GM18517 (cell line): ENCODE data around the gene SLC6A3.

Experiments
- ATAC-seq: cut with Tn5 transposase; IDR thresholded peaks from one replicate; pipeline ENCODE4 v1.9.1; 2021; ENCODE audit warnings: mild to moderate bottlenecking, moderate library complexity; ENCODE audit not compliant: unreplicated experiment

The SLC6A3 gene

DNA sequence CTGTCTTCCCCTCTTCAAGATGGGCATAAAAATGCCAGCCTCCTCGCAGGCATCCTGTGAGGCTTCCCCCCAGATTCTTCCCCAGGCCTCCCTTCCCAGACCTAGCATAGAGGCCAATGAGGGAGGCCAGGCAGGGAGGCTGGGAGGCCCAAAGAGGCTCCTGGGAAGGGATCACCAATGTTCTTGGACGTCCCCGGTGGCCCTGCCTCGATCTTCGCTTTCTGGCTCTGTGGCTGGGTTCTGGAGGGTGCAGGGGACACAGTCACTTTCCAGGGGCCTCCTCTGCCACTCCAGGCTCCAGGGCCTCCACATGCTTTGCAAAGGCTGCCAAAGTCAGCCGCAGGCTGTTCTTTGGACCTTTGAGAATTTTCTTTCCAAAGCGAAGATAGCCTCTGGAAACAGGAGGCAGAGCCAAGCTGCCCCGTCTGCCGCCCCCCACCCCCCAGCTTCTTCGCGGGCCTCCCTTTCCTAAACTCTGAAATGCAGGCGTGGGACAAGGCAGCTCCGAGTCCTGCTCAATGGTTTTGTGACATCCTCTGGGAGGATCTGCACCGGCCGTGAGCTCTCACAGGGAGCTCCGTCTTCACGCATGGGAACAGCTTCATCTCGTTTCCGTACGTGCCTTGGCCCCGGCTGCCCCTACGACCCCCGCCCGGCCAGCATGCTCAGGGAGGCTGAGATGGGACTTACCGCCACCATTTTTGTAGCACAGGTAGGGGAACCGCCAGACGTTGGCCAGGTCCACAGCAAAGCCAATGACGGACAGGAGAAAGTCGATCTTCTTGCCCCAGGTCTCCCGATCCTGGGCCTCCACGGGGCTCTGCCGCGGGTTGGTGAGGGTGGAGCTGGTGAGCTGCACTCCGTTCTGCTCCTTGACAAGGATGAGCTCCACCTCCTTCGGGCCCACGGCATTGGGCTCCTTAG is 2.8 kb downstream of the SLC6A3 start:
- ATAC-seq = no peak

- no peak for ATAC-seq
These were observed 3.9 kb downstream of the SLC6A3 start for GRCh38 chr5:1441166-1441865.

GRCh38 chr5:1440098-1440493 is 5.1 kb downstream of the SLC6A3 start:
- ATAC-seq = no peak

DNA sequence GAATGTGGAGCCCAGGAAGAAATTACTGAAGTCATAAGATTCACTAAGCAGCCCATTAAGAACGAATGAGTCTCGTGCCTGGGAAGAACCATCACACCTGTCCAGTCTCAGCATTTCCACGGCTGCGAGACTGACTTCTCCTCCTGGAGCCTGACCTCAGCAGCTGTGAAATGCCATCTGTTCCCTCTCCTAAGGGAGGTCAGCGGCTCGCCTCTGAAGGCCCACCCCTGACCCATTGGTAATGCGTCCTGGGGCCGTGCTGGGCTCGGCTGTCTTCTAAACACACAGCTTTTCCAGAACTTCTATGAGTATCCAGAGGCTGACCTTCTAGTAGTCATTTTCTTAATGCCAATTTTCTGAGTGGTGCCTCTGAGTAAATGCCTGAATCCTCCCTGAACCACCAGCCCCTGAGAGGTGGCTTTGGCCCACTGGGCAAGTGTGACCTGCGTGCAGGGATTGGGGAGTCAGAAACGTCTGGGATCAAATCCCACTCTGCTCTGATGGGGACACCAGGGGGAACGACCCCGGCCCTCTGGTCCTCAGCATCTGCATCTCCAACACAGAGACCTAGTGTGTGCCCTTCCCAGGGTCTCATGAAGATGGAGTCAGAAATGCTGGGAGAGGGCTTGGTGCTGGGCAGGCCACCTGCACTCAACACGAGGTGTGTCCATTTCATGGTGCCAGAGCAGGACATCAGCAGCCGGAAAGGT is 5.7 kb downstream of the SLC6A3 start:
- no peak for ATAC-seq

- no peak for ATAC-seq
These were observed 6.4 kb downstream of the SLC6A3 start for GRCh38 chr5:1438871-1439270.

DNA sequence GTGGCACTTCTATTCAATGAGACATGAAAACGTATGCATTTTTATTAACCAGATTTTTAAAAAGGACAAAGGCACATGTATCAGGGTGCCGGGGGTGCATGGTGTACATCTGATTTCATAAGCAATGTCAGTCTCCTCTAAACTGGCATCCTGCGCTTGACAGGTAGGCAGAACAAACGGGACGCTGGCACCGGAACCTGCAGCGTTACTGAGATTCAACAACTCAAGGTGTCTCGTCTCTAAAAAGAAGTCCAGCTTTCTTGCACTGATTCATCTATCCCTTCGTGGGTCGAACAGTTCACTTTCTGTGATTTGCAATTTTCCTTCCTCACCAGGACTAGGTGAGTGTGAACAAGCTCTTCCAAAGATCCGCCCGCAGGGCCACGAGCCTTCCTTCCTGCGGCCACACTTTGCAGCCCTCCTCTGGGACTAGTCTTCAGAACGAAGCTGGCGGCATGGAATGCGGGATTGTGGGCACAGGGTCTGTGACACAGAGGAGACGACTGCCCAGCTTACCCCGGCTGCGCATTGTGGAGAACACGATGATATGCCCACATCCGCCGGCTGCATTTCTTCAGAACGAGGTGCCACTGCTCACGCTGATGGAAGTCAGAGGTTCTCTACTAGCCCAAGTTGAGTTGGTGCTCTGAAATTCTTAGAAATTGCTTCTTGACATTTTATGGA is 7.2 kb downstream of the SLC6A3 start:
- no peak for ATAC-seq

DNA sequence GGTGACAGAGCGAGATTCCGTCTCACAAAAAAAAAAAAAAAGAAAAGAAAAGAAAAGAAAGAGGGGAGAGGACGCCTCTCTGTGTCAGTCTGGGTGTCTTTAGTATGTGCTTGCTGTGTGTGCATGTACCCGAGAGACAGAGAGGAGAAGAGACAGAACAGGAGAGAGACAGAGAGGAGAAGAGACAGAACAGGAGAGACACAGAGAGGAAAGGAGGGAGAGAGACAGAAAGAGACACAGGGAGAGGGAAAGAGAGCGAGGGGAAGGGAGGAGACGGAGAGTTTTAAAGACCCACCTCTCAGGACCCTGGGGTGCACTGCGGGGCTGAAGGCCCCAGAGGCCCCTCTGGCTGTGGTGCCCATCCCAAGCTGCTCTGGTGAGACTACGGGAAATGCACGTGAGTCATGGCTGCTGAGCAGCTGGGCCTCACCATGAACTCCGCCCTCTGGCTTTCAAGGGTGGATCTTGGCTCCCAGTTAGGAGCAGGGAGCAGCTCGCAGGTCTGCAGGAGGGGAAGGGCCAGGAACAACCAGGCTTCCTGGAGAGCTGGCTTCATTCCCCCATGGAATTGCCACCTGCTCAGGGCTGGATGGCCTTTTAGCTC is 7.9 kb downstream of the SLC6A3 start:
- ATAC-seq = no peak

DNA sequence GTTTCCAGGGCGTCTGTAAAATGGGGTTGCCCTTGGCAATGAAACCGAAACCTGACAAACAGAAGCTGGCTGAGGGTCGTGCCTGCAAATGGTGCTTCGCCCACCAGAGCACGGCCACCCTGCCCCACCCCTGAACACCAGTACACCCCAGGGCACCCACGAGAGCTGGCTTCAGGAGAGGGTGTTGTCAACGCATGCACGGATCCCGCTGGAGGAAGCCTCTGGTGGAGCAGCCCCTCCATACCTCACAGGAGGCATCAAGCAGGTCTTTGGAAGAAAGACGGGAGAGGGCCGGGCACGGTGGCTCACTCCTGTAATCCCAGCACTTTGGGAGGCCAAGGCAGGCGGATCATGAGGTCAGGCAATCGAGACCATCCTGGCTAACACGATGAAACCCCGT is 8.6 kb downstream of the SLC6A3 start:
- no peak for ATAC-seq

DNA sequence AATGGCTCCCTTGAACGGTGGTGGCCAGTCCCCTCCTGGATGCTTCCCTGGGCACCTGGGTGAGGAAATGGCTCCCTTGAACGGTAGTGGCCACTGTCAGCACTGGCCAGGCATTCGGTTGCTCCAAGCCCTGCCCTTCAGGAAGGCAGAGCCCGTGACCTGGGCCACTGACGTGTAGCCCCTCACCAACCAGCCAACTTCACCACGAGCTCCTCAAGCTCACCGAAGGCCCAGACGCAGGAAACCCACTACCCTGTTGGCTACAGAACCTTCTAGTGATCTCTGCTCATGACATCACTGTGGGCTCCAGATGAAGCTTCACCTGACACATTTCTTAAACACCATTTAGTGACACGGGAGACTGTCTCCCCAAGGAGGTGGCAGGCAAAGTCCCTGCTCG is 9.2 kb downstream of the SLC6A3 start:
- no peak for ATAC-seq

DNA sequence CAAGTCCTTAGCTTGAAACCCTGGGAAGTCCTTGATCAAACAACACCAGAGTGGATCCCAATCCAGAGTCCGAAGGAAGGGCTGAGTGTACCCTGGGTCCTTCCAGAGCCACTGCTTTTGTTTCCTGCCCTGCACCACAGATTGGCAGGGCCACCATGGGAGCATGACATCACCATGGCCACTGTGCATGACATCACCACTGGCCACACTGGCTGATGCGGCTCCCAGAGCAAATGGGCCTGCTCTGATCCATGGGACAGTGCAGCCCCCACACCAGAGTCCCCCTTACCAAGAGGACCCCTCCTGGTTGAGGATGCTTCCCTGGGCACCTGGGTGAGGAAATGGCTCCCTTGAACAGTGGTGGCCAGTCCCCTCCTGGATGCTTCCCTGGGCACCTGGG is 9.9 kb downstream of the SLC6A3 start:
- ATAC-seq = no peak

DNA sequence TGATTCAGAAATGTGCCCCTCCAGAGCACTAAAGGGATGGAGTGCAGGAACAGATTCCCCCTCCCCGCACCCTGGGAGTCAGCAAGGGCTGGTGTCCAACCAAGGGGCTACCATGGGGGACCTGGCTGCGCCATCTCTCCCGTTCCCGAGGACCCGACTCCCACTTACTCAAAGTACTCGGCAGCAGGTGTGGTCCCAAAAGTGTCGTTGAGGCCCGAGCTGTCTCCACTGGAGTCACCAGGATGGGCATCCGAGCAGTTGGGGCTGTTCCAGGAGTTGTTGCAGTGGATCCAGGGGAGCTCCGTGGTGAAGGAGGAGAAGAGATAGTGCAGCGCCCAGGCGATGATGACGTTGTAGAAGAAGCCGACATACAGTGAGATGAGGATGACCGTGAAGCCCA is 12.9 kb downstream of the SLC6A3 start:
- ATAC-seq = no peak

- no peak for ATAC-seq
These were observed 13.3 kb downstream of the SLC6A3 start for GRCh38 chr5:1431896-1432295.

DNA sequence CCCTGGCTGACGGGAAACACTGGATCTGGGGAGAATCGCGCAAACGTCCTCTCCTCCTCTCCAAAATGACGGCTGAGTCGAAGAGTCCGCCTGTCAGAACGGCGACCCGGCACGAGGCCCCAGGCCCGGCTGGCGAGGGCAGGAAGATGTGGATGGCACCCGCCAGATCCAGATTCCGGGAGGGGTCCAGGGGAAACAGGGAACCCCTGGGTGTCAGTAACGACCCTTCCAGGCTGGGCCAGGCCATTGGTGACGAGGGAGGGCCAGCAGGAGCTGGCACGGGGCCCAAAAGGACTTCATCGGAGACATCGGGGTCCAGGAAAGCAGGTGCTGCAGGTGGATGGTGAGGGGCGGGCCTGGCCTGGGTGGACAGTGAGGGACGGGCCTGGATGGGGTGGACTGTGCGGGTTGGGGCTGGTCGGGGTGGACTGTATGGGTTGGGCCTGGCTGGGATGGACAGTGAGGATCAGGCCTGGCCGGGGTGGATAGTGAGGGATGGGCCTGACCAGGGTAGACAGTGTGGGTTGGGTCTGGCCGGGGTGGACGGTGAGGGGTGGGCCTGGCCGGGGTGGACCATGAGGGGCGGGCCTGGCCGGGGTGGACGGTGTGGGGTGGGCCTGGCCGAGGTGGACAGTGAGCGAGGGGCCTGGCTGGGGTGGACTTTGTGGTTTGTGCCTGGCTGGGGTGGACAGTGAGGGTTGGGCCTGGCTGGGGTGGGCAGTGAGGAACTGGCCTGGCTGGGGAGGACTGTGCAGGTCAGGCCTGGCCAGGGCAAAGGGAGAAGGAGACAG is 14.0 kb downstream of the SLC6A3 start:
- no peak for ATAC-seq

DNA sequence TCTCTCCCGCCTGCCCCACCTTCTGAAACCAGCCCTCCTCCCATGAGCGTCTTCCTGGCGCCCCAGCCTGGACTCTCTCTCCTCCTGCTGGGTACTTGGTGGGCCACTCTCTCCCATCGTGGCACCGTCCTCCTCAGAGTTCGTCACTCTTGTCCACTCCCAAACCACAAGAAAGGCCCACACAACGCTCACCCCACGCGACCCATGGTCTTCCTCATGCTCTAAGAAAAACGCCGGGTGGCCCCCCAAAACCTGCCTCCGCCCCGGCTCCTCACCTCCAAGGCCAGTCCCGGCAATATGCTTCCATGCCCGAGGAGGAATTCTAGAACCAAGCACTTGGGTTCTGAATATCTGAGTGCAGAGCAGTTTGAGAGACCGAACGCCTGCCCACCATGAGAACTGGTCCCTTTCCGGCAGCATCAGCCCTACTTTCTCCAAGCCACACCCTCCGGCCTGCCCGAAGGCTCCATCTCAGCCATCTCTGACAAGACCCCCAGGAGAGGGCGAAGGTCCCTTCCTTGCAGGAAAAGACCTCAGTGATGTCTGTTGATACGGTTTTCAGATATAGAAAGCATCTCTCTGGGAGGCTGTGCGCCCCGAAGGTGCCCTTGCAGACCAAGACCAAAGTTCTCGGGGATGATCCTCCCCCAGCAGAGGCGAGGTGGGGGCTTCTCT is 15.0 kb downstream of the SLC6A3 start:
- no peak for ATAC-seq

DNA sequence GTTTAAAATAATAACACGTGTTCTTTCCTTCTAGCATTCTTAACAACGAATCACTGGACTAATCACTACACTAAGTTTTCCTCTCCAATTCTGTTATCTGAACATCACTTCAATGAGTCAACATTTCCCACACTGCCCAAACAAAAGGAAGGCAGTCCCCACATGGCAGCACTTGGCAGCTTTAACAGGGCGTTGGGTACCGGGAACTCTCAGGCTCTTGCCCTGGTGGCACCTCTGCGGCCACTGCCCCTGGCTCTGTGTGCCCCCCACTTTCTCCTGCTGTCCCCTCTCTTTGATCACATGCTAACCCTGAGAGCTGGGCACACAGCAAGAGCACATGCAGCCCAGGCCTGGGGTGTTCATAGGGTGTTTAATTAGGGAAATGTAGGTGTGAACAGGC is 15.7 kb downstream of the SLC6A3 start:
- no peak for ATAC-seq

DNA sequence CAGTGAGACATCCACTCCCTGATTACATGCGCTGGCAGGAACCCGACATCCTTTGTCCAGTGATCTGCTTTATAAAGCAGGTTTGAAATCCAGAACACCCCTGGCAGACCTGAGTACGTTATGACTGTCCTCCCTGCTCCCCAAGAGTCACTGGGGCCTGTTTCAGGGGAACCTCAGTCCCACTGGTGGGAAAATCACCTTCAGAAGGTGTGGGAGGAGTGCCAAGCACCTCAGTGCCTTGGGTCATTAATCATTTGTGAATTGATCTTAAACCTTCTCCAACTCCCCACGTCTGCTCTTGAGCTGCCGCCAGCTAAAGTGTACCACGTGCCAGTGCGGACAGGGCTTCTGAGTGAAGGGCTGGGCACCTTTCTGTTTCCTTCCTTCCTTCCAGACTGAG is 16.2 kb downstream of the SLC6A3 start:
- no peak for ATAC-seq

DNA sequence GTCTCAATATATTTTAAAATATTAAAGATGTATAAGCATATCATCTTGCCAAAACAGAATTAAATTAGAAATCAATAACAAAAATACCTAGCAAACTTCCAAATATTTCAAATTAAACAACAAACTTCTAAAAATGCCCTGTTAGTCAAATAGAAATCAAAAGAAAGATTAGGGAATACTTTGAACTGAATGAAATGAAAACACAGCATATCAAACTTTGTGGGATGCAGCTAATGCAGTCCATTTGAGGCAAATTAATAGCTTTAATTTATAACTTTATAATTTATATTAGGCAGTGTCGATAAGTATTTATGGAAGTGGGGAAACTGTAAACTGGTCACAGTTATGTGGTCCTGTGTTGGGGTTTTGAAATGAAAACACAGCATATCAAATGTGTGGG is 17.1 kb downstream of the SLC6A3 start:
- no peak for ATAC-seq

DNA sequence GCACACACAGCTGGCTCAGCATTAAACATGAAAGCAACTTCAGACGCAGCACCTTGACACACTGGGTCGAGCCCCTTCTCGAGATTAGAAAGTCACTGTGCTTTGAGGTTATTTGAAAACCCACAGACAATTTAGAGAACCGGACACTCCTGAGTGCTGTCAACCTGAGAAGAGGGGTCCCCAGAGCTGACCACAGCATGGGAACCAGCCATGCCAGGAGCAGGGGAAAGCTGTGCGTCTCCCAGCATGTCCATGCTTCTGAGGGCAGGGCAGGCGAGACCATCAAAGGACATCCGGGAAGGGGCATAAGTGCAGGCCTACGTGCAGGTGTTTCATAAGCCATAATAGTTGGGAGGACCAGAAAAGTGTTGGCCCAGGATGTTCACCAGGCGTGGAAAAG is 20.5 kb downstream of the SLC6A3 start:
- no peak for ATAC-seq

GRCh38 chr5:1423901-1424603 is 21.2 kb downstream of the SLC6A3 start:
- ATAC-seq = no peak
